Immature natural killer cell (primary cell): ENCODE measurements around the gene ACSL1. TPM values are rescaled to one million over a fixed set of nuclear protein-coding genes. Genes with fewer than 3 reads are reported as not detected.
"Not testable (repeated sequence)": the region's sequence is repeated elsewhere in the genome, so short reads cannot be mapped to it uniquely, and the experiment has no call there.

ENCODE experiments used
- DNase-seq, 3 donors: peaks; one replicate each; pipeline ENCODE4 v3.0.0; 2022; ENCODE audit warnings: mixed read lengths in 1 of 3
- H3K27ac Mint-ChIP-seq, 6 donors: one replicate each; pipeline ENCODE4 v1.8.0; 2020; ENCODE audit warnings: mixed read lengths in 6 of 6, mild to moderate bottlenecking in 5 of 6, inconsistent platforms in 4 of 6, moderate library complexity in 3 of 6
- H3K27me3 Mint-ChIP-seq, 3 donors: one replicate each; pipeline ENCODE4 v1.8.0; 2020 to 2021; ENCODE audit warnings: low read depth in 3 of 3, mild to moderate bottlenecking in 3 of 3, mixed read lengths in 3 of 3, moderate library complexity in 3 of 3, inconsistent platforms in 1 of 3
- H3K36me3 Mint-ChIP-seq, 3 donors: one replicate each; pipeline ENCODE4 v1.8.0; 2020; ENCODE audit warnings: mixed read lengths in 3 of 3, inconsistent platforms in 2 of 3, mild to moderate bottlenecking in 2 of 3
- H3K4me1 Mint-ChIP-seq, 2 donors: one replicate each; pipeline ENCODE4 v1.8.0; 2020; ENCODE audit warnings: inconsistent platforms in 2 of 2, mild to moderate bottlenecking in 2 of 2, mixed read lengths in 2 of 2, moderate library complexity in 1 of 2
- H3K4me3 Mint-ChIP-seq, 5 donors: one replicate each; pipeline ENCODE4 v1.8.0; 2020; ENCODE audit warnings: mild to moderate bottlenecking in 5 of 5, mixed read lengths in 5 of 5, inconsistent platforms in 3 of 5, moderate library complexity in 3 of 5
- H3K9me3 Mint-ChIP-seq, 6 donors: one replicate each; pipeline ENCODE4 v1.8.0; 2020; ENCODE audit warnings: mild to moderate bottlenecking in 6 of 6, mixed read lengths in 6 of 6, inconsistent platforms in 4 of 6, moderate library complexity in 3 of 6
- polyA plus RNA-seq, 3 donors: library from polyadenylated mRNA; unstranded; fragments of 300-500 nt; fragmentation: Illumina TruSeq; gene quantifications; one replicate each; pipeline ENCODE4 v1.2.3, GENCODE V29; 2021

Gene ACSL1
- polyA plus RNA-seq, 3 donors from 2014 or later = 4.8 to 7.8 (median 7.3) TPM

- no peaks in the 10 kb centered on the region for H3K9me3 Mint-ChIP-seq
- H3K27ac Mint-ChIP-seq = no peak overlapping the region
- no peak overlapping the region for H3K4me3 Mint-ChIP-seq
- peaks cover 0 to 8% (median 0%) of the 10 kb centered on the region in 3 donors for H3K27me3 Mint-ChIP-seq
- no peaks in the 10 kb centered on the region for H3K36me3 Mint-ChIP-seq
- DNase-seq = no peak
- peaks cover 9 to 14% of the 10 kb centered on the region in 2 donors for H3K4me1 Mint-ChIP-seq
Observed at GRCh38 chr4:184744236-184744635, 81.5 kb downstream of the ACSL1 start.

- DNase-seq = no peak
- Mint-ChIP-seq H3K27me3 (peaks cover 0 to 8% (median 0%) of the 10 kb centered on the region in 3 donors), H3K4me1 (peaks cover 9 to 14% of the 10 kb centered on the region in 2 donors), H3K27ac (no peak overlapping the region), H3K4me3 (no peak overlapping the region), H3K36me3 (no peaks in the 10 kb centered on the region), H3K9me3 (no peaks in the 10 kb centered on the region)
Observed at GRCh38 chr4:184743650-184744049, 82.1 kb downstream of the ACSL1 start.

- not testable (repeated sequence) for H3K36me3 Mint-ChIP-seq, H3K4me3 Mint-ChIP-seq, DNase-seq, H3K27me3 Mint-ChIP-seq, H3K9me3 Mint-ChIP-seq, H3K27ac Mint-ChIP-seq
- peaks cover 9 to 10% of the 10 kb centered on the region in 2 donors for H3K4me1 Mint-ChIP-seq
Observed at GRCh38 chr4:184741651-184742050, 84.1 kb downstream of the ACSL1 start.

GRCh38 chr4:184740980-184741391 is 84.8 kb downstream of the ACSL1 start:
- Mint-ChIP-seq H3K9me3 (no peaks in the 10 kb centered on the region), H3K36me3 (no peaks in the 10 kb centered on the region), H3K4me3 (no peak overlapping the region), H3K27ac (no peak overlapping the region), H3K27me3 (peaks cover 0 to 6% (median 0%) of the 10 kb centered on the region in 3 donors), H3K4me1 (peaks cover 3 to 5% of the 10 kb centered on the region in 2 donors)
- no peak for DNase-seq

- H3K4me3 Mint-ChIP-seq, H3K9me3 Mint-ChIP-seq, H3K4me1 Mint-ChIP-seq, H3K27me3 Mint-ChIP-seq, H3K36me3 Mint-ChIP-seq, H3K27ac Mint-ChIP-seq, DNase-seq: not testable (repeated sequence)
Observed at GRCh38 chr4:184739575-184739974, 86.2 kb downstream of the ACSL1 start.

GRCh38 chr4:184734758-184735157 is 91.0 kb downstream of the ACSL1 start:
- Mint-ChIP-seq H3K4me1 (peaks cover 16 to 19% of the 10 kb centered on the region in 2 donors), H3K4me3 (peak overlapping the region; percentile 90 to 97 (median 92)), H3K27me3 (peaks cover 4 to 9% (median 5%) of the 10 kb centered on the region in 3 donors), H3K36me3 (no peaks in the 10 kb centered on the region), H3K9me3 (no peaks in the 10 kb centered on the region), H3K27ac (peak overlapping the region in 5 of 6 donors; percentile 73 to 93 (median 90))
- no peak for DNase-seq

GRCh38 chr4:184733654-184734524 is 91.9 kb downstream of the ACSL1 start, which contains the start of gene CENPU:
CENPU (minus strand) TSS chr4:184734096; CDS start chr4:184734062, 34 bp downstream.
- Mint-ChIP-seq H3K27me3 (peaks cover 4 to 9% (median 5%) of the 10 kb centered on the region in 3 donors), H3K4me3 (peak within 1 kb of the TSS; percentile 90 to 97 (median 92)), H3K36me3 (no peaks in the 10 kb centered on the region), H3K27ac (peak within 1 kb of the TSS; percentile 69 to 93 (median 84)), H3K9me3 (no peaks in the 10 kb centered on the region), H3K4me1 (peaks cover 16 to 17% of the 10 kb centered on the region in 2 donors)
- DNase-seq = peak; percentile 92 to 94 (median 93)

- Mint-ChIP-seq H3K36me3 (no peaks in the 10 kb centered on the region), H3K27ac (no peak overlapping the region), H3K4me3 (peak overlapping the region; percentile 90 to 97 (median 92)), H3K27me3 (peaks cover 4 to 9% (median 5%) of the 10 kb centered on the region in 3 donors), H3K9me3 (no peaks in the 10 kb centered on the region), H3K4me1 (peaks cover 16 to 17% of the 10 kb centered on the region in 2 donors)
- no peak for DNase-seq
Observed at GRCh38 chr4:184732126-184732525, 93.6 kb downstream of the ACSL1 start.

- Mint-ChIP-seq H3K4me1 (peaks cover 16 to 17% of the 10 kb centered on the region in 2 donors), H3K36me3 (no peaks in the 10 kb centered on the region), H3K27ac (peak overlapping the region in 1 of 6 donors; percentile 34), H3K9me3 (no peaks in the 10 kb centered on the region), H3K27me3 (peaks cover 4 to 12% (median 5%) of the 10 kb centered on the region in 3 donors), H3K4me3 (no peak overlapping the region)
- no peak for DNase-seq
Observed at GRCh38 chr4:184731056-184731455, 94.7 kb downstream of the ACSL1 start.

- no peak for DNase-seq
- no peak overlapping the region for H3K27ac Mint-ChIP-seq
- H3K9me3 Mint-ChIP-seq = no peaks in the 10 kb centered on the region
- H3K36me3 Mint-ChIP-seq = no peaks in the 10 kb centered on the region
- H3K4me1 Mint-ChIP-seq = peaks cover 16 to 17% of the 10 kb centered on the region in 2 donors
- no peak overlapping the region for H3K4me3 Mint-ChIP-seq
- H3K27me3 Mint-ChIP-seq = peaks cover 3 to 12% (median 4%) of the 10 kb centered on the region in 3 donors
Observed at GRCh38 chr4:184729946-184730345, 95.8 kb downstream of the ACSL1 start.

- Mint-ChIP-seq H3K36me3 (peaks cover 5% of the 10 kb centered on the region in 3 donors), H3K9me3 (no peaks in the 10 kb centered on the region), H3K4me3 (no peak overlapping the region)
Observed at GRCh38 chr4:184728858-184729257, 96.9 kb downstream of the ACSL1 start.

GRCh38 chr4:184727430-184727829 is 98.3 kb downstream of the ACSL1 start:
- H3K4me3 Mint-ChIP-seq = no peak overlapping the region
- no peaks in the 10 kb centered on the region for H3K9me3 Mint-ChIP-seq
- H3K27me3 Mint-ChIP-seq = peaks cover 0 to 3% (median 3%) of the 10 kb centered on the region in 3 donors
- H3K27ac Mint-ChIP-seq = no peak overlapping the region
- no peak for DNase-seq
- H3K36me3 Mint-ChIP-seq = peaks cover 5 to 11% (median 11%) of the 10 kb centered on the region in 3 donors
- H3K4me1 Mint-ChIP-seq = peaks cover 0 to 2% of the 10 kb centered on the region in 2 donors

More at GRCh38 chr4:184728858-184729257, 96.9 kb downstream of the ACSL1 start:
- Mint-ChIP-seq H3K27ac (no peak overlapping the region), H3K4me1 (peaks cover 7 to 11% of the 10 kb centered on the region in 2 donors), H3K27me3 (peaks cover 0 to 8% (median 3%) of the 10 kb centered on the region in 3 donors)
- DNase-seq = no peak

- Mint-ChIP-seq H3K27me3 (peaks cover 0 to 3% (median 0%) of the 10 kb centered on the region in 3 donors), H3K9me3 (peaks cover 5 to 19% (median 12%) of the 10 kb centered on the region in 6 donors), H3K4me3 (no peak overlapping the region), H3K27ac (no peak overlapping the region), H3K4me1 (no peaks in the 10 kb centered on the region), H3K36me3 (peaks cover 29 to 43% (median 39%) of the 10 kb centered on the region in 3 donors)
- no peak for DNase-seq
Observed at GRCh38 chr4:184722798-184723197, 103.0 kb downstream of the ACSL1 start.

GRCh38 chr4:184721254-184721653 is 104.5 kb downstream of the ACSL1 start:
- H3K9me3 Mint-ChIP-seq = peaks cover 5 to 19% (median 12%) of the 10 kb centered on the region in 6 donors
- DNase-seq = no peak
- H3K27ac Mint-ChIP-seq = no peak overlapping the region
- no peak overlapping the region for H3K4me3 Mint-ChIP-seq
- H3K27me3 Mint-ChIP-seq = peaks cover 0 to 2% (median 0%) of the 10 kb centered on the region in 3 donors
- peaks cover 32 to 46% (median 39%) of the 10 kb centered on the region in 3 donors for H3K36me3 Mint-ChIP-seq
- no peaks in the 10 kb centered on the region for H3K4me1 Mint-ChIP-seq
